Globus pallidus (tissue), 1 donor: ENCODE data around the gene LDHAL6B.
"Not testable (repeated sequence)": the region's sequence is repeated elsewhere in the genome, so short reads cannot be mapped to it uniquely, and the experiment has no call there.

Experiments
- DNase-seq: peaks from one replicate; pipeline ENCODE4 v3.0.0-alpha.2; 2015; ENCODE audit warnings: low spot score

Gene LDHAL6B

GRCh38 chr15:59206623-59207183 lies at the start of gene LDHAL6B:
Gene LDHAL6B (plus strand): TSS chr15:59206843. CDS start chr15:59206941, 98 bp downstream.
- DNase-seq = no peak

- DNase-seq = no peak
Observed at GRCh38 chr15:59157396-59157795, 49.2 kb upstream of the LDHAL6B start.

DNA sequence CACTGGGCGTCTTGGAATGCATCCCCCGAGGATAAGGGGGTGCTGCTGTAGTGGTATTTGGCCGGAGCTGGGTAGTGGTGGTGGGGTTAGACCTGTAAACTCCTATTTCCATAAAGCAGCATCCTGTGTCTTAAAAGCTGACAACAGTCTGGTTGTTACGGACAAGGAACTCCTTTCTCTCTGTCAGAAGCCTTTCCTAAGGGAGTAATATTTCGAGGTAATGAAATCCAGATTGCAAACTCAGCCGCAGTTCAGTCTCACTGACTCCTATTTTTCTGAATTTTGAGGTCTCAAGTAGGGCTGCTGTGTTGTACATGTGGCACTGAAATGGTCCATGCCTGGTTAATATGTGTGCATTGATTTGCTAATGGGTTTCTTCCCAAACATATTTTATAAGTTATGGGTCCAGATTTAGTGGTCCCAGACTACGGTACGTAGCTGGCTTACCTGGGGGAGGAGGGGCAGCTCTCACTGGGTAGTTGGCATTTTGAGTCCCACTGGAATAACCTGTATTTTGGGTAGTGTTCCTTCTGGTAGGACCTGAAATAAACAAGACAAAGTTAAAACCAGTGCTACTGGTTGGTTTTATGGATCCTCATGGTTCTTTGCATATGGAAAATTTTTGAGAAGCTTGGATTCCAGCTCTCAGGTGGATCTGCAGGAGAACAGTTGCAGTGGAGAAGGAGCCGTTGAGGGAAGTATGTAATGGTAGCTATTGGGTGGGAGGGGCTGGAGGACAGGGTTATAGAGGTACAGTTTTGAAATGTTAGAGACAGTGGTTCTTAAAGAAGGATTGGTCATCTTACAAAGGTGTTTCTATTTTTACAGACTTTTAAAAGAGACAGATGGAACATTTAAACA lies 48.6 kb upstream of the LDHAL6B start:
- no peak for DNase-seq

DNA sequence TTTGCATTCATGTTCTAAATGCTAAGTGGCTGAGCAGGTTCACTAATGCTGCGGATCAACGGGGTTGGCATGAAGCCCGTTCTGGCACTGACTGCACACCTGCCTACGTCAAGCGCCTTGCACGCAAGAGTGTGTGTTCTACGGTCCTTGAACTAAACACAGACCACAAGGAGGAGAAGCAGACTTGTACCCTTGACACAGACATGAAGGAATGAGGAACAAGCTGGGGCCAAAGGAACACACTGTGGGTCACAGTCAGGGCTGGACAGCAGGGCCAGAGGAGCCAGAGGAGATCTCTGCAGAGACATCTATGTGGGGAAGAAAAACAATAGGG lies 48.0 kb upstream of the LDHAL6B start:
- DNase-seq = no peak

GRCh38 chr15:59159210-59159609 lies 47.4 kb upstream of the LDHAL6B start:
- no peak for DNase-seq

GRCh38 chr15:59160880-59161593 lies 45.6 kb upstream of the LDHAL6B start:
- DNase-seq = no peak

DNA sequence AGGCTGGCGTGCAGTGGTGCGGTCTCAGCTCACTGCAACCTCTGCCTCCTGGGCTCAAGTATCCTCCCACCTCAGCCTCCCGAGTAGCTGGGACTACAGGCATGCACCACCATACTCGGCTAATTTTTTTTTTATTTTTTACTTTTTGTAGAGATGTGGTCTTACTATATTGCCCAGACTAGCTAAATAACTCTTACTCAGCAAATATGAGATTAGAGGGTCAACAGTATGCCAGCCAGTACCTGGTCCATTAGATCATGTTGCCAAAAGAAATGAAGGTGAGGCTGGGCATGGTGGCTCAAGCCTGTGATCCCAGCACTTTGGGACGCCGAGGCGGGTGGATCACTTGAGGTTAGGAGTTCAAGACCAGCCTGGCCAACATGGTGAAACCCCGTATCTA lies 44.6 kb upstream of the LDHAL6B start:
- not testable (repeated sequence) for DNase-seq

GRCh38 chr15:59165726-59166125 lies 40.9 kb upstream of the LDHAL6B start:
- no peak for DNase-seq

DNA sequence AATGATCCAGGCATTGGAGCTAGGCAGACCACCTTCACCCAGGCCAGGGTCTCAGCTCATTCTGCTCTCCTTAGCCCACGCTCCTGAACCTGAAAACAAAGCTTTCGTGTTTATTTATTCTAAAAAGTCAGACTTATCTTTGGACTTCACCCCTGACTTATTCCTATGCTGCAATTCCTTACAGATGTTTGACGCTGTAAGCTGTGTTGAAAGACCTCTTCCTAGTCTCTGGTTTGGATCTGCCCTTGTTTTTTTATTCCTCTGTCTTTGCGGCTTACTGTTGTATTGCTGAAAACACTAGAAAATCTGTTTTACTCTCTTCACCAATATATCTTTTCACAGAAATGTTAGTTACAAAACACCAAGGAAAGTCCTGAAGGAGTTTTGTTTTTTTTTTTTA lies 40.5 kb upstream of the LDHAL6B start:
- no peak for DNase-seq

DNA sequence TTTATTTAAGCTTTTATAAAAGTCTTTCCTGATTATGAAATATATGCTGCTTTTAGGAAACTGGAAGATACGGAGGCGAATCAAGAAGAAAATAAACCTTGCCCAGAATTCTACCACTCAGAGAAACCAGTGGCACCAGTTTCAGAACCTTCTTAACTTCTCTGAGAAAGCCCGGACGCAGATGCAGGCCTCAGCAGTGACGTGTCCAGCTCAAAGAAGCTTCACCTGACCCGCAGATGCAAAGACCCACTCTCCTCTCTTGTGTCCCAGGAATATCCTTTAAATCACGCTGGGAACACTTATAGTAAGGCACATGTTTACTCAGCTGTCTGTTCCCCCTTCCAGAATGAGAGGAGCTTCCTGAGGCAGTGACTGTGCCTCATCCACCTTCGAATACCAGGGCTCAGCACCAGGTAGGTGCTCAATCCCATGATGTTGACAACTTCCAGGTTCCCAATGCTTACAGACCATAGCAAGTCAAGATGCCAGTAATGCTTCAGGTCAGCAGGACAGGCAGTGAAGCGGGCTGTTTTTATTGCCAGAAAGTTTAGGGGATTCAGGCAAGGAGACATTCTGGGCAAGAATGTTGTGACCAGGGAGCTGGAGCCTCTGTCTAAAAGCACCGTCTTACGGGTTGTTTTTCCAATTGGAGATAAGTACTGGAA lies 39.9 kb upstream of the LDHAL6B start:
- no peak for DNase-seq

- DNase-seq = no peak
Observed at GRCh38 chr15:59168536-59168935, 38.1 kb upstream of the LDHAL6B start.

GRCh38 chr15:59169251-59169708 lies 37.4 kb upstream of the LDHAL6B start:
- DNase-seq = no peak

DNA sequence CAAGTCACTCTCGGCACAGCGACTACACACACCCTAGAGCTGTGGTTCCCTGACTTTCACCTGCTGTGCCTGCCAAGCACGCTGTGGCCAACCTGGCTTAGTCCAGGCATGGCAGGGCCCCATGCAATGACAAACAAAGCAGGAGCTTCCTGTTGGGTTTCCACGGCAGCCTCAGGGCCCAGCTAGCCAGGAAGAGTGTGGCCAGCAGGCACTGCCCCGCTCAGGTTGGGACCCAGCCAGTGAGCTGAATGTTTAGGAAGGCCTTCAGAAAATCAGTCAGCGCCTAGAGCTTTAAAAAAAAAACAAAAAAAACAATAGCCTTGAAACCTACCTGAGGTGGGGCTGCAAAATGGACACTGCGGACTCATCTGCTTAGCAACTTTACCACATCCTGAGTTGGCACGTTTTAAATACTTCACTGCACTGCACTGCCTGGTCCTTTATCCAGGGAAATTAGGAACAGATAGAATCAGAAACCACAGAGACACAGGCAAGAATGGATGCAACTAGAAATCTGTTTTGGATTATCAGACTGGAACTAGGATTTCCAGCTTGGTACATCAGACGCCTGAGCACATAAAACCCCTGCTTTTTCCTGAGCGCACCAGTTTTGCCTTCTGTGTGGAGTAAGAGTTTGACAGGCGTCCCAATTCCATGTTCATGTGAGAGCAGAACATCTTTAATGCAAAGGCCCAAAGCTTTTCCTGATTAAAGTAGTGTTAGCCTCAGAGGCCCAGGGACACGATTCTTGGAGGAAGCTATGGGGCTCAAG lies 36.2 kb upstream of the LDHAL6B start:
- peak; percentile 52 for DNase-seq

DNA sequence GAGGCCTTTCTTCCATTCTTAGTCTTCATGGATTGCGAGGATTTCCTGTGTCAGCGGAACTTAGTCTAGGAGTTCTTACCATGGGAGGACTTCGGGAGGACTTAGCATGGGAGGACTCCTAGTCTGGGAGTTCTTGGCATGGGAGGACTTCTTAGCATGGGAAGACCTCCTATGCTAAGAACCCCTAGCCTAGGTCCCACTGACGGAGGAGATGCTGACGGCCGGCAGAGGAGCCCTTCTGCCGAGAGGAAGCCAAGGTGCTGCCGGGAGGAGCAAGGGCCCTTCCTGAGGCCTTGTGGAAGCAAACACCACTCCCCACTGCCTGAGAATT lies 35.6 kb upstream of the LDHAL6B start:
- DNase-seq = no peak

GRCh38 chr15:59172289-59172901 lies 34.2 kb upstream of the LDHAL6B start:
- no peak for DNase-seq

- DNase-seq = no peak
Observed at GRCh38 chr15:59173194-59173593, 33.4 kb upstream of the LDHAL6B start.

- no peak for DNase-seq
Observed at GRCh38 chr15:59174151-59174834, 32.4 kb upstream of the LDHAL6B start.

GRCh38 chr15:59174835-59175831 lies 31.5 kb upstream of the LDHAL6B start:
- peak; percentile 80 for DNase-seq

DNA sequence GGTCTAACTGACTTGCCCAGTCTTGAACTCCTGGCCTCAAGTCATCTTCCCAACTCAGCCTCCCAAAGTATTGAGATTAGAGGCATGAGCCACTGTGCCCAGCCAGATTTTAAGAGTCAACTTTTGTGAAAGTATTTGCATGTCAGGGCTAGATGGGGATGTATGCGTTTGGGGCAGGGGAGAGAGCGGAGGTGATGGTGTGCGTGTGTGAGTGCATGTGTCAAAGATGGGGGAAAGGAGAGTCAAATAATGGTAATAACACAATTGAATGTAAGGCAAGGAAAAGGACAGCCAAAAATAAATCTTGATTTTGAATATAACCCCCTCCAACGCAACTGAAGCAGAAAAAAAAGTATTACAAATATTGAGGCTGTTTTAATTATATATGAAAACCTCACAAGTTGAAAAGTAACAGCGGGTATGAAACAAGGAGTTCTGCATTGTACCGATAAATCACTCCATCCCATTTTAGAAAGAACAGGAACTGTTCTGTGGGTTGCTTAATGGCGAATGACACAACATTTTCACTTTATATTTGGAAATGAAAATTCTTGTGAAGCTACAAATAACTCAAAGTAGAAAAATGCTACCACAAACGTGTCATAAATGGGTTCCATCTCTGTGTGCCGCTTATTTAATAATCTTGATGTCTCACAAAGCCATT lies 29.9 kb upstream of the LDHAL6B start:
- no peak for DNase-seq
